Measurements from ENCODE around the gene SNURF. TPM values are rescaled to one million over a fixed set of nuclear protein-coding genes. Genes with fewer than 3 reads are reported as not detected.
"Not testable (repeated sequence)": the region's sequence is repeated elsewhere in the genome, so short reads cannot be mapped to it uniquely, and the experiment has no call there.

SNURF gene
- polyA plus RNA-seq, 2 donors = 0.86 to 1.7 TPM

- Histone ChIP-seq H3K4me3 (ENCODE audit: low read depth in 1 of 2, low read length in 2 of 2) (no peak overlapping the region), H3K9me3 (ENCODE audit: control insufficient read depth in 2 of 2, insufficient read depth in 1 of 2, low read depth in 1 of 2, low read length in 1 of 2) (peaks cover 0 to 7% of the 10 kb centered on the region in 2 donors), H3K27me3 (ENCODE audit: control insufficient read depth in 1 of 2, insufficient read depth in 2 of 2, low read length in 2 of 2) (no peaks in the 10 kb centered on the region), H3K4me1 (ENCODE audit: control insufficient read depth in 2 of 2, insufficient read depth in 2 of 2, low read length in 1 of 2) (no peaks in the 10 kb centered on the region), H3K27ac (ENCODE audit: low read depth in 2 of 2, low read length in 1 of 2) (no peak overlapping the region), H3K36me3 (ENCODE audit: control insufficient read depth in 2 of 2, insufficient read depth in 2 of 2, low read length in 1 of 2) (peaks cover 2% of the 10 kb centered on the region in 2 donors)
- 86 to 88% methylated on average over 4 of the region's 4 CpGs for WGBS, 2 donors
Measured at GRCh38 chr15:24962880-24963279, 8.1 kb downstream of the SNURF start.

GRCh38 chr15:24966364-24967103 lies 11.7 kb downstream of the SNURF start:
- WGBS, 2 donors = 66 to 77% methylated on average over 4 of the region's 4 CpGs
- peaks cover 2% of the 10 kb centered on the region in 2 donors for H3K36me3 ChIP-seq (ENCODE audit: control insufficient read depth in 2 of 2, insufficient read depth in 2 of 2, low read length in 1 of 2)
- no peak overlapping the region for H3K27ac ChIP-seq (ENCODE audit: low read depth in 2 of 2, low read length in 1 of 2)
- H3K9me3 ChIP-seq (ENCODE audit: control insufficient read depth in 2 of 2, insufficient read depth in 1 of 2, low read depth in 1 of 2, low read length in 1 of 2) = peaks cover 0 to 4% of the 10 kb centered on the region in 2 donors
- no peaks in the 10 kb centered on the region for H3K4me1 ChIP-seq (ENCODE audit: control insufficient read depth in 2 of 2, insufficient read depth in 2 of 2, low read length in 1 of 2)
- no peak overlapping the region for H3K4me3 ChIP-seq (ENCODE audit: low read depth in 1 of 2, low read length in 2 of 2)
- no peaks in the 10 kb centered on the region for H3K27me3 ChIP-seq (ENCODE audit: control insufficient read depth in 1 of 2, insufficient read depth in 2 of 2, low read length in 2 of 2)

- Histone ChIP-seq H3K36me3 (ENCODE audit: control insufficient read depth in 2 of 2, insufficient read depth in 2 of 2, low read length in 1 of 2) (peaks cover 3 to 5% of the 10 kb centered on the region in 2 donors), H3K4me3 (ENCODE audit: low read depth in 1 of 2, low read length in 2 of 2) (no peak overlapping the region), H3K27me3 (ENCODE audit: control insufficient read depth in 1 of 2, insufficient read depth in 2 of 2, low read length in 2 of 2) (no peaks in the 10 kb centered on the region), H3K9me3 (ENCODE audit: control insufficient read depth in 2 of 2, insufficient read depth in 1 of 2, low read depth in 1 of 2, low read length in 1 of 2) (peaks cover 0 to 4% of the 10 kb centered on the region in 2 donors), H3K27ac (ENCODE audit: low read depth in 2 of 2, low read length in 1 of 2) (no peak overlapping the region), H3K4me1 (ENCODE audit: control insufficient read depth in 2 of 2, insufficient read depth in 2 of 2, low read length in 1 of 2) (no peaks in the 10 kb centered on the region)
- WGBS, 2 donors = 74 to 76% methylated on average over 3 of the region's 3 CpGs
Measured at GRCh38 chr15:24971052-24971451, 16.3 kb downstream of the SNURF start.

- Histone ChIP-seq H3K27me3 (ENCODE audit: control insufficient read depth in 1 of 2, insufficient read depth in 2 of 2, low read length in 2 of 2) (no peaks in the 10 kb centered on the region), H3K4me3 (ENCODE audit: low read depth in 1 of 2, low read length in 2 of 2) (no peak overlapping the region), H3K36me3 (ENCODE audit: control insufficient read depth in 2 of 2, insufficient read depth in 2 of 2, low read length in 1 of 2) (peaks cover 3% of the 10 kb centered on the region in 2 donors), H3K27ac (ENCODE audit: low read depth in 2 of 2, low read length in 1 of 2) (no peak overlapping the region), H3K9me3 (ENCODE audit: control insufficient read depth in 2 of 2, insufficient read depth in 1 of 2, low read depth in 1 of 2, low read length in 1 of 2) (peaks cover 0 to 4% of the 10 kb centered on the region in 2 donors), H3K4me1 (ENCODE audit: control insufficient read depth in 2 of 2, insufficient read depth in 2 of 2, low read length in 1 of 2) (no peaks in the 10 kb centered on the region)
- WGBS, 2 donors = 93 to 95% methylated on average over 8 of the region's 8 CpGs
Measured at GRCh38 chr15:24971772-24972171, 17.0 kb downstream of the SNURF start.

GRCh38 chr15:24972707-24973106 lies 17.9 kb downstream of the SNURF start:
- H3K4me1 ChIP-seq (ENCODE audit: control insufficient read depth in 2 of 2, insufficient read depth in 2 of 2, low read length in 1 of 2); H3K4me3 ChIP-seq (ENCODE audit: low read depth in 1 of 2, low read length in 2 of 2); H3K36me3 ChIP-seq (ENCODE audit: control insufficient read depth in 2 of 2, insufficient read depth in 2 of 2, low read length in 1 of 2); H3K9me3 ChIP-seq (ENCODE audit: control insufficient read depth in 2 of 2, insufficient read depth in 1 of 2, low read depth in 1 of 2, low read length in 1 of 2); H3K27ac ChIP-seq (ENCODE audit: low read depth in 2 of 2, low read length in 1 of 2); H3K27me3 ChIP-seq (ENCODE audit: control insufficient read depth in 1 of 2, insufficient read depth in 2 of 2, low read length in 2 of 2): not testable (repeated sequence)
- WGBS, 2 donors = 93 to 94% methylated on average over 5 of the region's 5 CpGs

- Histone ChIP-seq H3K4me3 (ENCODE audit: low read depth in 1 of 2, low read length in 2 of 2) (no peak overlapping the region), H3K9me3 (ENCODE audit: control insufficient read depth in 2 of 2, insufficient read depth in 1 of 2, low read depth in 1 of 2, low read length in 1 of 2) (peaks cover 0 to 8% of the 10 kb centered on the region in 2 donors), H3K27ac (ENCODE audit: low read depth in 2 of 2, low read length in 1 of 2) (no peak overlapping the region), H3K36me3 (ENCODE audit: control insufficient read depth in 2 of 2, insufficient read depth in 2 of 2, low read length in 1 of 2) (peaks cover 3 to 8% of the 10 kb centered on the region in 2 donors), H3K27me3 (ENCODE audit: control insufficient read depth in 1 of 2, insufficient read depth in 2 of 2, low read length in 2 of 2) (no peaks in the 10 kb centered on the region), H3K4me1 (ENCODE audit: control insufficient read depth in 2 of 2, insufficient read depth in 2 of 2, low read length in 1 of 2) (no peaks in the 10 kb centered on the region)
- WGBS, 2 donors = 79 to 82% methylated on average over 3 of the region's 3 CpGs
Measured at GRCh38 chr15:24976932-24977331, 22.1 kb downstream of the SNURF start.

GRCh38 chr15:24977686-24978085 lies 22.9 kb downstream of the SNURF start:
- peaks cover 0 to 8% of the 10 kb centered on the region in 2 donors for H3K9me3 ChIP-seq (ENCODE audit: control insufficient read depth in 2 of 2, insufficient read depth in 1 of 2, low read depth in 1 of 2, low read length in 1 of 2)
- H3K27ac ChIP-seq (ENCODE audit: low read depth in 2 of 2, low read length in 1 of 2) = no peak overlapping the region
- no peaks in the 10 kb centered on the region for H3K4me1 ChIP-seq (ENCODE audit: control insufficient read depth in 2 of 2, insufficient read depth in 2 of 2, low read length in 1 of 2)
- 88 to 92% methylated on average over 9 of the region's 9 CpGs for WGBS, 2 donors
- no peak overlapping the region for H3K4me3 ChIP-seq (ENCODE audit: low read depth in 1 of 2, low read length in 2 of 2)
- no peaks in the 10 kb centered on the region for H3K27me3 ChIP-seq (ENCODE audit: control insufficient read depth in 1 of 2, insufficient read depth in 2 of 2, low read length in 2 of 2)
- H3K36me3 ChIP-seq (ENCODE audit: control insufficient read depth in 2 of 2, insufficient read depth in 2 of 2, low read length in 1 of 2) = peaks cover 3 to 8% of the 10 kb centered on the region in 2 donors

- Histone ChIP-seq H3K4me1 (ENCODE audit: control insufficient read depth in 2 of 2, insufficient read depth in 2 of 2, low read length in 1 of 2) (no peaks in the 10 kb centered on the region), H3K36me3 (ENCODE audit: control insufficient read depth in 2 of 2, insufficient read depth in 2 of 2, low read length in 1 of 2) (no peaks in the 10 kb centered on the region), H3K27ac (ENCODE audit: low read depth in 2 of 2, low read length in 1 of 2) (no peak overlapping the region), H3K27me3 (ENCODE audit: control insufficient read depth in 1 of 2, insufficient read depth in 2 of 2, low read length in 2 of 2) (no peaks in the 10 kb centered on the region), H3K9me3 (ENCODE audit: control insufficient read depth in 2 of 2, insufficient read depth in 1 of 2, low read depth in 1 of 2, low read length in 1 of 2) (peaks cover 0 to 3% of the 10 kb centered on the region in 2 donors), H3K4me3 (ENCODE audit: low read depth in 1 of 2, low read length in 2 of 2) (no peak overlapping the region)
- WGBS, 2 donors = 81 to 86% methylated on average over 7 of the region's 7 CpGs
Measured at GRCh38 chr15:24985224-24985623, 30.4 kb downstream of the SNURF start.

- peaks cover 0 to 3% of the 10 kb centered on the region in 2 donors for H3K9me3 ChIP-seq (ENCODE audit: control insufficient read depth in 2 of 2, insufficient read depth in 1 of 2, low read depth in 1 of 2, low read length in 1 of 2)
- WGBS, 2 donors = 88 to 92% methylated on average over 6 of the region's 6 CpGs
Measured at GRCh38 chr15:24986653-24987052, 31.9 kb downstream of the SNURF start.

More at GRCh38 chr15:24986653-24987052, 31.9 kb downstream of the SNURF start:
- Histone ChIP-seq H3K27me3 (ENCODE audit: control insufficient read depth in 1 of 2, insufficient read depth in 2 of 2, low read length in 2 of 2) (no peaks in the 10 kb centered on the region), H3K4me3 (ENCODE audit: low read depth in 1 of 2, low read length in 2 of 2) (no peak overlapping the region), H3K4me1 (ENCODE audit: control insufficient read depth in 2 of 2, insufficient read depth in 2 of 2, low read length in 1 of 2) (no peaks in the 10 kb centered on the region), H3K36me3 (ENCODE audit: control insufficient read depth in 2 of 2, insufficient read depth in 2 of 2, low read length in 1 of 2) (no peaks in the 10 kb centered on the region), H3K27ac (ENCODE audit: low read depth in 2 of 2, low read length in 1 of 2) (no peak overlapping the region)
